HEK293 (cell line): ENCODE measurements around the gene SENP1.

Source experiments
- CTCF ChIA-PET: fragments of 350-600 bp; formaldehyde crosslinking; extraction: SDS; loops from one replicate; lab custom pipeline; 2021; ENCODE audit warnings: antibody characterized with exemption; lab: Yijun Ruan, JAX
- POLR2A ChIA-PET: fragments of 300-600 bp; formaldehyde crosslinking; extraction: SDS; loops from one replicate; lab custom pipeline; 2020; ENCODE audit warnings: antibody characterized with exemption, inconsistent platforms; lab: Yijun Ruan, JAX
- H3K27ac ChIP-seq: fragments of 200-500 bp; sonication (Bioruptor generic); 2 replicates; pipeline ENCODE4 v1.5.1; 2014; ENCODE audit warnings: low read depth, low read length, control low read depth, inconsistent platforms; ENCODE audit errors: extremely low read depth
- H3K36me3 ChIP-seq, 2 experiments: fragments of 200-500 bp in 1 of 2; sonication (Bioruptor generic) in 1 of 2; 1 replicate in 1 of 2; 2 replicates in 1 of 2; pipeline ENCODE4 v1.5.1; 2014 to 2017; ENCODE audit warnings: inconsistent platforms in 2 of 2, low read length in 2 of 2; ENCODE audit not compliant: control insufficient read depth in 2 of 2, insufficient read depth in 1 of 2
- H3K4me1 ChIP-seq: fragments of 200-500 bp; sonication (Bioruptor generic); 2 replicates; pipeline ENCODE4 v1.5.1; 2014; ENCODE audit warnings: mild to moderate bottlenecking, low read length, inconsistent platforms; ENCODE audit not compliant: control insufficient read depth, insufficient read depth
- H3K4me3 ChIP-seq: 2 replicates; pipeline ENCODE4 v1.5.1; 2011; ENCODE audit warnings: low read depth, mild to moderate bottlenecking, control low read depth, low read length, moderate library complexity
- H3K9me3 ChIP-seq: fragments of 200-500 bp; sonication (Bioruptor generic); 2 replicates; pipeline ENCODE4 v1.5.1; 2014; ENCODE audit warnings: low read depth, low read length, inconsistent platforms; ENCODE audit not compliant: control insufficient read depth, insufficient read depth
- BCL11A ChIP-seq: fragments of 450-650 bp; formaldehyde crosslinking; IDR thresholded peaks from 2 replicates; pipeline ENCODE4 v1.5.1; 2016; ENCODE audit warnings: low read depth, missing biosample characterization, missing genetic modification characterization
- BCL6B ChIP-seq: fragments of 450-650 bp; formaldehyde crosslinking; IDR thresholded peaks from 2 replicates; pipeline ENCODE4 v1.5.1; 2017; ENCODE audit warnings: missing biosample characterization, missing genetic modification characterization
- HOXD13 ChIP-seq: sonication (generic); formaldehyde crosslinking; IDR thresholded peaks from 2 replicates; pipeline ENCODE4 v1.8.0; 2022; ENCODE audit warnings: missing genetic modification reagents, borderline replicate concordance
- SP3 ChIP-seq: fragments of 450-650 bp; formaldehyde crosslinking; IDR thresholded peaks from 2 replicates; pipeline ENCODE4 v1.5.1; 2016; ENCODE audit warnings: missing biosample characterization, missing genetic modification characterization
- TSHZ1 ChIP-seq: fragments of 450-650 bp; formaldehyde crosslinking; IDR thresholded peaks from 2 replicates; pipeline ENCODE4 v1.5.1; 2016; ENCODE audit warnings: missing biosample characterization, missing genetic modification characterization, borderline replicate concordance
- ZBTB6 ChIP-seq: fragments of 450-650 bp; formaldehyde crosslinking; IDR thresholded peaks from 2 replicates; pipeline ENCODE4 v1.5.1; 2017; ENCODE audit warnings: missing biosample characterization, missing genetic modification characterization
- ZNF132 ChIP-seq: fragments of 450-650 bp; formaldehyde crosslinking; IDR thresholded peaks from 2 replicates; pipeline ENCODE4 v1.5.1; 2017; ENCODE audit warnings: missing biosample characterization, missing genetic modification characterization, borderline replicate concordance
- ZNF362 ChIP-seq: fragments of 450-650 bp; formaldehyde crosslinking; IDR thresholded peaks from 2 replicates; pipeline ENCODE4 v1.5.1; 2016; ENCODE audit warnings: missing biosample characterization, missing genetic modification characterization
- ZNF585B ChIP-seq: fragments of 450-650 bp; formaldehyde crosslinking; IDR thresholded peaks from 2 replicates; pipeline ENCODE4 v1.5.1; 2016; ENCODE audit warnings: missing biosample characterization, missing genetic modification characterization
- ZNF596 ChIP-seq: fragments of 450-650 bp; IDR thresholded peaks from 2 replicates; pipeline ENCODE4 v1.5.0; 2018; ENCODE audit warnings: missing biosample characterization, mild to moderate bottlenecking, missing genetic modification characterization, moderate library complexity
- ZNF654 ChIP-seq: fragments of 450-650 bp; formaldehyde crosslinking; IDR thresholded peaks from 2 replicates; pipeline ENCODE4 v1.5.1; 2016; ENCODE audit warnings: low read depth, missing biosample characterization, missing genetic modification characterization
- TF ChIP-seq, protein P1 (sequence below): fragments of 450-650 bp; formaldehyde crosslinking; IDR thresholded peaks from 2 replicates; pipeline ENCODE4 v1.5.1; 2016; ENCODE audit warnings: missing biosample characterization, missing genetic modification characterization

Gene SENP1

GRCh38 chr12:48084841-48085460, 20.9 kb downstream of the SENP1 start:
- Histone ChIP-seq H3K27ac (no peak overlapping the region), H3K36me3 (peaks cover 59 to 85% of the 10 kb centered on the region in 2 experiments), H3K9me3 (no peaks in the 10 kb centered on the region), H3K4me3 (no peak overlapping the region), H3K4me1 (no peaks in the 10 kb centered on the region)
- ChIA-PET POLR2A (interaction anchor here (0.7 kb wide), 1 partner anchor 54 kb away, joined by 7 read pairs; no protein-coding TSS in a partner anchor), CTCF (interaction anchor here (0.7 to 2.4 kb wide), 10 partner anchors 12 to 534 kb away, joined by 3 to 7 read pairs (median 4); partner anchors contain the start of gene ASB8)
- TF ChIP-seq ZNF585B (tag by site-specific recombination) (no peak), ZBTB6 (tag by site-specific recombination) (no peak)

GRCh38 chr12:48084066-48084465, 21.8 kb downstream of the SENP1 start:
- POLR2A ChIA-PET: interaction anchor here (0.7 kb wide), 1 partner anchor 54 kb away, joined by 7 read pairs; no protein-coding TSS in a partner anchor
- Histone ChIP-seq H3K9me3 (no peaks in the 10 kb centered on the region), H3K4me1 (no peaks in the 10 kb centered on the region), H3K4me3 (no peak overlapping the region), H3K27ac (no peak overlapping the region), H3K36me3 (peaks cover 62 to 86% of the 10 kb centered on the region in 2 experiments)
- CTCF ChIA-PET: interaction anchor here (0.7 to 2.4 kb wide), 9 partner anchors 13 to 534 kb away, joined by 3 to 7 read pairs (median 3); partner anchors contain the start of genes ASB8 and CCDC184
- TF ChIP-seq BCL11A (tag by site-specific recombination) (no peak), BCL6B (tag by site-specific recombination) (no peak), HOXD13 (CRISPR knock-in tag) (no peak), SP3 (tag by site-specific recombination) (no peak), ZNF596 (tag by site-specific recombination) (no peak), ZNF654 (tag by site-specific recombination) (0 out of 2 replicates have a peak, but pooled peaks have one; percentile 7), ZNF585B (tag by site-specific recombination) (no peak), ZNF362 (0 out of 2 replicates have a peak, but pooled peaks have one; percentile 29), ZNF132 (tag by site-specific recombination) (no peak), TSHZ1 (tag by site-specific recombination) (no peak)
- TF ChIP-seq, protein P1, sequence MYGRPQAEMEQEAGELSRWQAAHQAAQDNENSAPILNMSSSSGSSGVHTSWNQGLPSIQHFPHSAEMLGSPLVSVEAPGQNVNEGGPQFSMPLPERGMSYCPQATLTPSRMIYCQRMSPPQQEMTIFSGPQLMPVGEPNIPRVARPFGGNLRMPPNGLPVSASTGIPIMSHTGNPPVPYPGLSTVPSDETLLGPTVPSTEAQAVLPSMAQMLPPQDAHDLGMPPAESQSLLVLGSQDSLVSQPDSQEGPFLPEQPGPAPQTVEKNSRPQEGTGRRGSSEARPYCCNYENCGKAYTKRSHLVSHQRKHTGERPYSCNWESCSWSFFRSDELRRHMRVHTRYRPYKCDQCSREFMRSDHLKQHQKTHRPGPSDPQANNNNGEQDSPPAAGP: no peak
